WTC11 (cell line): ENCODE measurements around the gene ADCY2. TPM values are rescaled to one million over a fixed set of nuclear protein-coding genes. Genes with fewer than 3 reads are reported as not detected.

Experiments
- ATAC-seq: fragments of 200-7000 bp; cut with Tn5 transposase; 2 replicates; pipeline ENCODE4 v1.10.0; 2021; ENCODE audit warnings: mild to moderate bottlenecking, moderate library complexity
- CTCF ChIA-PET: fragments of 300-600 bp; sonication (Branson Sonifier 250); formaldehyde crosslinking; loops from one replicate; lab custom pipeline; 2021; ENCODE audit warnings: antibody characterized with exemption; lab: Charles Lee
- POLR2A ChIA-PET: fragments of 350-600 bp; sonication (Branson Sonifier 250); formaldehyde crosslinking; loops from one replicate; lab custom pipeline; 2021; ENCODE audit warnings: antibody characterized with exemption; lab: Charles Lee
- DNase-seq: peaks from one replicate; pipeline ENCODE4 v3.0.0; 2021; ENCODE audit warnings: low spot score
- H3K27ac Mint-ChIP-seq: 2 replicates; pipeline ENCODE4 v1.8.0; 2021; ENCODE audit warnings: mixed read lengths
- H3K27me3 Mint-ChIP-seq: 2 replicates; pipeline ENCODE4 v1.8.0; 2021; ENCODE audit warnings: low read depth, mild to moderate bottlenecking, moderate library complexity, mixed read lengths
- H3K36me3 Mint-ChIP-seq: 2 replicates; pipeline ENCODE4 v1.8.0; 2021; ENCODE audit warnings: mixed read lengths
- H3K4me1 Mint-ChIP-seq: 2 replicates; pipeline ENCODE4 v1.8.0; 2022; ENCODE audit warnings: mixed read lengths
- H3K4me3 Mint-ChIP-seq: 2 replicates; pipeline ENCODE4 v1.8.0; 2021; ENCODE audit warnings: mild to moderate bottlenecking, moderate library complexity, mixed read lengths
- H3K9me3 Mint-ChIP-seq: 2 replicates; pipeline ENCODE4 v1.8.0; 2021; ENCODE audit warnings: mixed read lengths
- ARID4B ChIP-seq: sonication (generic); formaldehyde crosslinking; IDR thresholded peaks from 2 replicates; pipeline ENCODE4 v1.8.0; 2023; ENCODE audit warnings: missing genetic modification reagents, mild to moderate bottlenecking, borderline replicate concordance
- CBFB ChIP-seq: sonication (generic); formaldehyde crosslinking; IDR thresholded peaks from 2 replicates; pipeline ENCODE4 v1.8.1; 2022; ENCODE audit warnings: mild to moderate bottlenecking, low read depth, missing genetic modification reagents
- CREM ChIP-seq: sonication (generic); formaldehyde crosslinking; IDR thresholded peaks from 2 replicates; pipeline ENCODE4 v1.8.1; 2022; ENCODE audit warnings: mild to moderate bottlenecking, missing genetic modification reagents, moderate library complexity
- EMX1 ChIP-seq: fragments of 250-450 bp; sonication (Bioruptor Pico); IDR thresholded peaks from 2 replicates; pipeline ENCODE4 v1.8.0; 2021; ENCODE audit warnings: mild to moderate bottlenecking
- IRF1 ChIP-seq: sonication (generic); formaldehyde crosslinking; IDR thresholded peaks from 2 replicates; pipeline ENCODE4 v1.8.0; 2023; ENCODE audit warnings: missing genetic modification reagents
- JUN ChIP-seq: sonication (generic); formaldehyde crosslinking; IDR thresholded peaks from 2 replicates; pipeline ENCODE4 v1.8.0; 2023; ENCODE audit warnings: mild to moderate bottlenecking, missing genetic modification reagents
- NFYB ChIP-seq: sonication (generic); formaldehyde crosslinking; conservative IDR thresholded peaks from 2 replicates; pipeline ENCODE4 v1.8.0; 2022; ENCODE audit warnings: low read depth, missing genetic modification reagents
- OVOL2 ChIP-seq: fragments of 250-450 bp; sonication (Bioruptor Pico); IDR thresholded peaks from 2 replicates; pipeline ENCODE4 v1.9.0; 2021; ENCODE audit warnings: mild to moderate bottlenecking, borderline replicate concordance
- RELA ChIP-seq: sonication (generic); formaldehyde crosslinking; IDR thresholded peaks from 2 replicates; pipeline ENCODE4 v1.8.1; 2022; ENCODE audit warnings: missing genetic modification reagents, mild to moderate bottlenecking, borderline replicate concordance
- RORB ChIP-seq: fragments of 250-450 bp; sonication (Bioruptor Pico); IDR thresholded peaks from 2 replicates; pipeline ENCODE4 v1.9.0; 2021; ENCODE audit warnings: mild to moderate bottlenecking
- SMAD4 ChIP-seq: sonication (generic); formaldehyde crosslinking; IDR thresholded peaks from 2 replicates; pipeline ENCODE4 v1.8.0; 2022; ENCODE audit warnings: mild to moderate bottlenecking, missing genetic modification reagents
- TEAD4 ChIP-seq: sonication (generic); formaldehyde crosslinking; IDR thresholded peaks from 2 replicates; pipeline ENCODE4 v1.8.0; 2022; ENCODE audit warnings: mild to moderate bottlenecking, missing genetic modification reagents
- USF1 ChIP-seq: sonication (generic); formaldehyde crosslinking; IDR thresholded peaks from 2 replicates; pipeline ENCODE4 v1.8.0; 2022; ENCODE audit warnings: mild to moderate bottlenecking, missing genetic modification reagents
- ZBTB43 ChIP-seq: sonication (generic); formaldehyde crosslinking; IDR thresholded peaks from 2 replicates; pipeline ENCODE4 v1.8.1; 2023; ENCODE audit warnings: mild to moderate bottlenecking, missing genetic modification reagents
- ZNF121 ChIP-seq: sonication (generic); formaldehyde crosslinking; IDR thresholded peaks from 2 replicates; pipeline ENCODE4 v1.8.0; 2023; ENCODE audit warnings: missing genetic modification reagents
- ZNF219 ChIP-seq: sonication (generic); formaldehyde crosslinking; IDR thresholded peaks from 2 replicates; pipeline ENCODE4 v1.8.0; 2023; ENCODE audit warnings: missing genetic modification reagents, mild to moderate bottlenecking, borderline replicate concordance
- ZNF263 ChIP-seq: sonication (generic); formaldehyde crosslinking; IDR thresholded peaks from 2 replicates; pipeline ENCODE4 v1.8.1; 2022; ENCODE audit warnings: low read depth, mild to moderate bottlenecking, moderate library complexity, missing genetic modification reagents
- ZNF396 ChIP-seq: fragments of 250-450 bp; sonication (Bioruptor Pico); IDR thresholded peaks from 2 replicates; pipeline ENCODE4 v1.8.0; 2021; ENCODE audit warnings: mild to moderate bottlenecking, moderate library complexity, borderline replicate concordance
- ZNF416 ChIP-seq: fragments of 250-450 bp; sonication (Bioruptor Pico); IDR thresholded peaks from 2 replicates; pipeline ENCODE4 v1.9.0; 2021; ENCODE audit warnings: mild to moderate bottlenecking, inconsistent platforms
- ZNF423 ChIP-seq: fragments of 250-450 bp; sonication (Bioruptor Pico); IDR thresholded peaks from 2 replicates; pipeline ENCODE4 v2.1.2; 2022; ENCODE audit warnings: mild to moderate bottlenecking, moderate library complexity
- ZNF512 ChIP-seq: sonication (generic); formaldehyde crosslinking; IDR thresholded peaks from 2 replicates; pipeline ENCODE4 v1.8.1; 2022; ENCODE audit warnings: missing genetic modification reagents, borderline replicate concordance
- ZSCAN18 ChIP-seq: fragments of 250-450 bp; sonication (Bioruptor Pico); IDR thresholded peaks from 2 replicates; pipeline ENCODE4 v2.1.2; 2022; ENCODE audit warnings: mild to moderate bottlenecking, moderate library complexity
- total RNA-seq: library from RNA; stranded (reverse); gene quantifications from 3 replicates; pipeline ENCODE4 v1.2.3, GENCODE V29; 2021

ADCY2 gene
- total RNA-seq, 1 experiment from 2014 or later: 142 TPM

GRCh38 chr5:7426284-7426683 is 30.3 kb downstream of the ADCY2 start:
- no peak for DNase-seq
- Mint-ChIP-seq H3K4me3 (no peak overlapping the region), H3K4me1 (peaks cover 87% of the 10 kb centered on the region), H3K36me3 (peaks cover 46% of the 10 kb centered on the region), H3K9me3 (no peaks in the 10 kb centered on the region), H3K27me3 (no peaks in the 10 kb centered on the region), H3K27ac (peak overlapping the region; percentile 60)
- CTCF ChIA-PET: no interaction called here
- no peak for ATAC-seq
- no peak for TF ChIP-seq ZNF121 (CRISPR knock-in tag)
- TF ChIP-seq OVOL2: no peak
- no peak for TF ChIP-seq ZNF423 (CRISPR knock-in tag)
- no peak for TF ChIP-seq SMAD4 (CRISPR knock-in tag)
- no peak for TF ChIP-seq ARID4B (CRISPR knock-in tag)
- TF ChIP-seq EMX1 (CRISPR knock-in tag): no peak
- no peak for TF ChIP-seq ZNF396
- POLR2A ChIA-PET: no interaction called here

GRCh38 chr5:7434914-7435313 is 39.0 kb downstream of the ADCY2 start:
- H3K9me3 Mint-ChIP-seq: peaks cover 9% of the 10 kb centered on the region
- DNase-seq (no peak), ATAC-seq (no peak)
- ChIA-PET CTCF (interaction anchor here (1.1 kb wide), 1 partner anchor 84 kb away, joined by 3 read pairs; no protein-coding TSS in a partner anchor), POLR2A (no interaction called here)
- no peak overlapping the region for H3K4me3 Mint-ChIP-seq
- TF ChIP-seq RORB (CRISPR knock-in tag) (no peak), RELA (CRISPR knock-in tag) (no peak), USF1 (CRISPR knock-in tag) (no peak), TEAD4 (CRISPR knock-in tag) (no peak)
- H3K4me1 Mint-ChIP-seq: peaks cover 52% of the 10 kb centered on the region
- peaks cover 54% of the 10 kb centered on the region for H3K36me3 Mint-ChIP-seq
- peak overlapping the region; percentile 78 for H3K27ac Mint-ChIP-seq
- H3K27me3 Mint-ChIP-seq: no peaks in the 10 kb centered on the region

- ChIA-PET POLR2A (no interaction called here), CTCF (interaction anchor here (1.1 kb wide), 1 partner anchor 84 kb away, joined by 3 read pairs; no protein-coding TSS in a partner anchor)
- no peak for ATAC-seq
- Mint-ChIP-seq H3K36me3 (peaks cover 56% of the 10 kb centered on the region), H3K27me3 (no peaks in the 10 kb centered on the region), H3K4me1 (peaks cover 52% of the 10 kb centered on the region), H3K9me3 (peaks cover 9% of the 10 kb centered on the region), H3K4me3 (no peak overlapping the region), H3K27ac (peak overlapping the region; percentile 78; the same call in 1 of the 2 replicates)
- DNase-seq: no peak
- no peak for TF ChIP-seq ZNF512
- TF ChIP-seq ZNF263: no peak
- TF ChIP-seq ZNF396: no peak
- TF ChIP-seq CREM: no peak
- TF ChIP-seq JUN: no peak
- TF ChIP-seq ZSCAN18 (CRISPR knock-in tag): no peak
- no peak for TF ChIP-seq IRF1 (CRISPR knock-in tag)
- no peak for TF ChIP-seq NFYB
- no peak for TF ChIP-seq CBFB (CRISPR knock-in tag)
- TF ChIP-seq ZNF416: no peak
- TF ChIP-seq OVOL2: no peak
- TF ChIP-seq ZNF219 (CRISPR knock-in tag): no peak
- TF ChIP-seq ZBTB43 (CRISPR knock-in tag): no peak
These were observed 39.6 kb downstream of the ADCY2 start for GRCh38 chr5:7435503-7435902.
